Renal cortical epithelial cell (primary cell): ENCODE data around the gene MARCHF7. TPM values are rescaled to one million over a fixed set of nuclear protein-coding genes. Genes with fewer than 3 reads are reported as not detected.
"Not testable (repeated sequence)": the region's sequence is repeated elsewhere in the genome, so short reads cannot be mapped to it uniquely, and the experiment has no call there.

Source experiments
- DNase-seq: peaks from one replicate; pipeline ENCODE4 v3.0.0-alpha.2; 2011; ENCODE audit warnings: low read depth
- total RNA-seq: library from RNA; depleted of rRNA; stranded (reverse); fragments of >200 nt; gene quantifications from 2 replicates; pipeline ENCODE4 v1.2.3, GENCODE V29; 2014

MARCHF7 gene
- total RNA-seq, 1 donor from 2014 or later = 155 TPM

DNA sequence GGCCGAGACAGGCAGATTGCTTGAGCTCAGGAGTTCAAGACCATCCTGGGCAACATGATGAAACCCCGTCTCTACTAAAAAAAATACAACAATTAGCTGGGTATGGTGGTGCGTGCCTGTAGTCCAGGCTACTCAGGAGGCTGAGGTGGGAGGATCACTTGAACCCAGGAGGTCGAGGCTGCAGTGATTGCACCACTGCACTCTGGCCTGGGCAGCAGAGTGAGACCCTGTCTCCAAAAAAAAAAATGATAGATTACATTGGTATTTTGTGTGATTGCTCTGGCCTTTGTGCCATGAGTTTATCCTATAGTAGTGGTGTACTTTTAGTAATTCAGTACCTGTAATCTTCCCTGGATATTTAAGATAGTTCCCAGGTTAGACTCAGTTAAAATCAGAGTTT is 4.1 kb downstream of the MARCHF7 start:
- not testable (repeated sequence) for DNase-seq

DNA sequence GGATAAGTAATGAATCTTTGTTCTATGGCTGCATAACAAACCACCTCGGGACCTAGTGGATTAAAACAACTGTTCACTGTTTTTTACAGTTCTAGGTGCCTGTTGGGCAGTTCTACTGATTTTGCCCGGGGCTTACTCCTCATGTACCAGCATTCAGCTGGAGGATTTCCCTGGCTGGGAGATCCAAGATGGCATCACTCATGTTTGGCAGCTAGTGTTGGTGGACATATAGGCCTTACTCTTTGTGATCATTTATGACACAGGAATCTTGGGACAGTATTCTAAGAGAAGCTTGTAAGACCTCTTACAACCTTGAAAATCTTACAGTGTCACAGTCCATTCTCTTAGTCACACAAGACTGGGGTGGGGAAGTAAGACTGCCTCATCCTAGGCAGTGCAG is 4.6 kb downstream of the MARCHF7 start:
- DNase-seq = no peak

DNA sequence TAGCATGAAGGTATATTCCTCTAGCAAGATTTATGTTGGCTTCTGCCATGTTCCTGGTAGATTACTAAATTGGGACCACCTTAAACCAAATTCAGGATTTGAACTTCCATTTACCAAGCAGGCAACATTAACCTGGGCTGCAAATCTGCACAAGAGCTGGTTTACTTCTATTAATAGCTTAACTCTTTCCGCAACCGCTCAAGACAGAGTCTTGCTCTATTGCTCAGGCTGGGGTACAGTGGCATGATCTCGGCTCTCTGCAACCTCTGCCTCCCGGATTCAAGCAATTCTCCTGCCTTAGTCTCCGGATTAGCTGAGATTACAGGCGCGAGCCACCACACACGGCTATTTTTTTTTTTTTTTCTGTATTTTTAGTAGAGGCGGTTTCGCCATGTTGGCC is 8.4 kb downstream of the MARCHF7 start:
- DNase-seq = no peak

GRCh38 chr2:159722580-159722979 is 10.3 kb downstream of the MARCHF7 start:
- DNase-seq = no peak

DNA sequence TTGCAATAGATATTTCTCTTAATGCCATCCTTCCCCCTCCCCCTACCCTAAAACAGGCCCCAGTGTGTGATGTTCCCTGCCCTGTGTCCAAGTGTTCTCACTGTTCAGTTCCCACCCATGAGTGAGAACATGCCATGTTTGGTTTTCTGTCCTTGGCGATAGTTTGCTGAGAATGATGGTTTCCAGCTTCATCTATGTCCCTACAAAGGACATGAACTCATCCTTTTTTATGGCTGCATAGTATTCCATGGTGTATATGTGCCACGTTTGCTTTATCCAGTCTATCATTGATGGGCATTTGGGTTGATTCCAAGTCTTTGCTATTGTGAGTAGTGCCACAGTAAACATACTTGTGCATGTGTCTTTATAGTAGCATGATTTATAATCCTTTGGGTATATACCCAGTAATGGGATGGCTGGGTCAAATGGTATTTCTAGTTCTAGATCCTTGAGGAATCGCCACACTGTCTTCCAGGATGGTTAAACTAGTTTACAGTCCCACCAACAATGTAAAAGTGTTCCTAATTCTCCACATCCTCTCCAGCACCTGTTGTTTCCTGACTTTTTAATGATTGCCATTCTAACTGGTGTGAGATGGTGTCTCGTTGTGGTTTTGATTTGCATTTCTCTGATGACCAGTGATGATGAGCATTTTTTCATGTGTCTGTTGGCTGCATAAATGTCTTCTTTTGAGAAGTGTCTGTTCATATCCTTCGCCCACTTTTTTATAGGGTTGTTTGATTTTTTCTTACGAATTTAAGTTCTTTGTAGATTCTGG is 12.7 kb downstream of the MARCHF7 start:
- DNase-seq = not testable (repeated sequence)

DNA sequence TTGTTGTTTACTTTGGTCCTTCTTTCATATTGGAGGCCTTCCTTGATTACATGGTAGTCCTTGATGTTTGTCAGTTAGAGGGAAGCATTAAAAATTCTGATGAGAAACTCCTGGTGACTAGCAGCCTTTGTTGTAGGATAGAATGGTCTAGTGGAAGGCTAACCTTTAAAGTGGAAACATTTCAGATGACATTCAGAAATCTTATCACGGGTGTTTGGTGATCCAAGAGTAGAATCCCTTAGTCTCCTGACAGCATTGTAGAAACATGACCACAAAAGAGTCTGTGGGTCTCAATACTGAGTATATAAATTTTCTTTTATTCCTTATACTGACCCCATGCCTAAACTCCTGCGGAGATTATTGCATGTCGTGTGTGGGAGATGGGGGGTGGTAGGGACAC is 13.4 kb downstream of the MARCHF7 start:
- no peak for DNase-seq

DNA sequence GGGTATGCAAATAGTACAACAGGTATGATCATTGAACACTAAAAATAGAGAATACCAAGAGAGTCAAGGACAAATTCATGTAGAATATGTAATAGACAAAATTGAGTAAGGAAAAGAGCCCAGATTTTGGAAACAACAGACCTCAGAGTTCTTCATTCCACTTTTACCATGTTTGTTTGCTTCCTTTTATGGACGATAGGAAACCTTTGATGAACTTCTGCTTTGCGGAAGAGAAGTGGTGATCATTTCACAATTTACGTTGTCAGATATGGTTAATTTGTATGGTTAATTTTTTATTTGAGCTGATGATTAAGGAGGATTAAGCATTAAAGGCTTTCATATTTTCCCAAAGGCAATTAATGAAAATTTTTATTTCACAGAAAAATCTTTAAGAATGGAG is 16.3 kb downstream of the MARCHF7 start:
- no peak for DNase-seq

- DNase-seq = no peak
These were observed 23.3 kb downstream of the MARCHF7 start for GRCh38 chr2:159735648-159736047.

DNA sequence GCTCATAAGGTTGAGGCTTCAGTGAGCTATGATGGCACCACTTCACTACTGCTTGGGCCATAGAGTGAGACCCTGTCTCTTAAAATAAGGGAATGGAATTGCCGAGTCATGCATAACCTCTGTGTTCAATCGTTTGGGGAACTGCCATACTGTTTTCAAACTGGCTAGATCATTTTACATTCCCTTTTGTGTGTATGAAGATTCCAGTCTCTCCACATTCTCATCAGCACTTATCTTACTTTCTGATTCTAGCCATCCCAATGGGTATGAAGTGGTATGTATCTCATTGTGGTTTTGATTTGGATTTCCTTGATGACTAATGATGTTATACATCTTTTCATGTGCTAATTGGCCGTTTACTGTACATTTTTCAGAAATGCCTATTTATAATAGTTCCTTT is 23.7 kb downstream of the MARCHF7 start:
- no peak for DNase-seq

DNA sequence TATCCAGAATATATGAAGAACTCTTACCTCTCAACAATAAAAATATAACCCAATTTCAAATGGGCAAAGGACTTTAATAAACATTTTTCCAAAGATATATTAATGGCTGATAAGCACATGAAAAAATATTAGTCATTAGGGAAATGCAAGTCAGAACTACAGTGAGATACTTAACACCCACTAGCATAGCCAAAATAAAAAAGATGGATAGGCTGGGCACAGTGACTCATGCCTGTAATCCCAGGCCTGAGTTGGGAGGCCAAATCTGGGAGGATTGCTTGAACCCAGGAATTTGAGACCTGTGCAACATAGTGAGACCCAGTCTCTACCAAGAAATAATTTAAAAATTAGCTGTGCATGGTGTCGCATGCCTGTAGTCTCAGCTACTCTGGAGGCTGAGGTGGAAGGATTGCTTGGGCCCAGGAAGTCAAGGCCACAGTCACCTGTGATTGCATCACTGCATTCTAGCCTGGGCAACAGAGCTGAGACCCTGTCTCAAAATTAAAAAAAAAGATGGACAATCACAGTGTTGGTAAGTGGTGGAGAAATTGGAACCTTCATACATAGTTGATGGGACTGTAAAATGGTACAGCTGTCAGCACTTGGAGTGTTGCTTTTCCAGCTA is 25.1 kb downstream of the MARCHF7 start:
- no peak for DNase-seq

GRCh38 chr2:159737917-159738296 is 25.6 kb downstream of the MARCHF7 start:
- DNase-seq = no peak

- no peak for DNase-seq
These were observed 26.4 kb downstream of the MARCHF7 start for GRCh38 chr2:159738509-159739390.

- DNase-seq = no peak
These were observed 30.5 kb downstream of the MARCHF7 start for GRCh38 chr2:159742846-159743245.

GRCh38 chr2:159744363-159744762 is 32.1 kb downstream of the MARCHF7 start:
- no peak for DNase-seq

- not testable (repeated sequence) for DNase-seq
These were observed 32.9 kb downstream of the MARCHF7 start for GRCh38 chr2:159745237-159745636.

- DNase-seq = no peak
These were observed 35.8 kb downstream of the MARCHF7 start for GRCh38 chr2:159748089-159748488.

DNA sequence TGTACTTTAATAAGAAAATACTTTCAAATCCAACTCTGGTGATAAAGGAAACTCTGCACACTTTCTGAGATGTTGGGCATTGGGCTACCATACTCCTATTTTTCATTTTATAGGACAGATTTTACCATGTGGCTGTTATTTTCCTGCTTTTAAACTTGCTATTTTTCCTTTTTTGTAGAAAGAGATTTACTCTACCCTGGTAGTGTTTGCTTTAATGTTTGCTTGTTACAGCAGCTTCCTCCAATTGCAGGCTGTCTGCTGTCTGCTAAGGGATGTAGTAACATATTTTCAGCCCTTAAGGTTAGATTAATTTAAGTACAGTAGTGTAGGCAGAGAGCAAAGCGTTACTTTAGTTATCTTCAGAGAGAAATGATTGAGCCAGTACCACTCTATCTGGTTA is 38.6 kb downstream of the MARCHF7 start:
- DNase-seq = no peak

GRCh38 chr2:159753797-159754196 is 41.5 kb downstream of the MARCHF7 start:
- DNase-seq = no peak

- no peak for DNase-seq
These were observed 42.7 kb downstream of the MARCHF7 start for GRCh38 chr2:159755014-159755413.

- peak; percentile 98 for DNase-seq
These were observed 43.5 kb downstream of the MARCHF7 start for GRCh38 chr2:159755788-159756187.

GRCh38 chr2:159758239-159758638 is 45.9 kb downstream of the MARCHF7 start:
- DNase-seq = no peak

GRCh38 chr2:159758686-159759085 is 46.4 kb downstream of the MARCHF7 start:
- DNase-seq = peak; percentile 71

DNA sequence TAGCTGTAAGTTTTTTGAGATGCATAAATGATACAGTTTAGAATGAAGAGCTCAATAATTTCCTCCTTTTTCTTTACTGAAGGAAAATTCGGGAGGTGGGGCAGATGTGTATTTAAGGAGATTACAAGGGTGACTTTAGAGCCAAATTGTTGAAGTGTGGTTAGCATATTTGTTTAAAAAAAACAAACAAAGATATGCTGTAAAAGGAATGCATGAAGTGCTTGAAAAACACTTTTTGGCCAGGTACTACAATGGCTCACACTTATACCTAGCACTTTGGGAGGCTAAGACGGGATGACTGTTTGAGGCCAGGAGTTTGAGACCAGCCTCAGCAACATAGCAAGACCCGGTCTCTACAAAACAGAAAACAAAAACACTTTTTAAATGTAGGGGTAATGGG is 47.3 kb downstream of the MARCHF7 start:
- no peak for DNase-seq
